GM19239 (cell line): Measurements from ENCODE around the gene TUB.

Experiments
- DNase-seq: peaks from one replicate; pipeline ENCODE4 v3.0.0; 2011; ENCODE audit warnings: low spot score; ENCODE audit not compliant: insufficient read length
- FAIRE-seq: peaks from 2 replicates; lab custom pipeline; 2011; peaks lifted over from hg19 to GRCh38; lab: Jason Lieb, UNC

Gene TUB

GRCh38 chr11:8041576-8041975, 39.4 kb upstream of the TUB start:
- no peak for FAIRE-seq

GRCh38 chr11:8043756-8044155, 37.3 kb upstream of the TUB start:
- DNase-seq (no peak), FAIRE-seq (no peak)

More at GRCh38 chr11:8041576-8041975, 39.4 kb upstream of the TUB start:
- DNase-seq: no peak

- DNase-seq: no peak
- FAIRE-seq: no peak
Measured at GRCh38 chr11:8045839-8046238, 35.2 kb upstream of the TUB start.

GRCh38 chr11:8047382-8047781, 33.6 kb upstream of the TUB start:
- FAIRE-seq (no peak), DNase-seq (no peak)

GRCh38 chr11:8049084-8049483, 31.9 kb upstream of the TUB start:
- no peak for DNase-seq
- FAIRE-seq: no peak

GRCh38 chr11:8055091-8055835, 25.7 kb upstream of the TUB start:
- no peak for FAIRE-seq
- no peak for DNase-seq

GRCh38 chr11:8055836-8056526, 25.0 kb upstream of the TUB start:
- DNase-seq (no peak), FAIRE-seq (no peak)

- FAIRE-seq: no peak
- no peak for DNase-seq
Measured at GRCh38 chr11:8056810-8057463, 24.1 kb upstream of the TUB start.

- DNase-seq: no peak
- FAIRE-seq: no peak
Measured at GRCh38 chr11:8058216-8058615, 22.8 kb upstream of the TUB start.

- FAIRE-seq (no peak), DNase-seq (no peak)
Measured at GRCh38 chr11:8059030-8059429, 22.0 kb upstream of the TUB start.

GRCh38 chr11:8059571-8060011, 21.4 kb upstream of the TUB start:
- DNase-seq (no peak), FAIRE-seq (no peak)

GRCh38 chr11:8060146-8060719, 20.8 kb upstream of the TUB start:
- no peak for DNase-seq

GRCh38 chr11:8060801-8061554, 20.0 kb upstream of the TUB start:
- FAIRE-seq (no peak), DNase-seq (no peak)

More at GRCh38 chr11:8060146-8060719, 20.8 kb upstream of the TUB start:
- FAIRE-seq: no peak

GRCh38 chr11:8061555-8062428, 19.2 kb upstream of the TUB start:
- no peak for FAIRE-seq

GRCh38 chr11:8062781-8063257, 18.2 kb upstream of the TUB start:
- DNase-seq: no peak
- FAIRE-seq: no peak

More at GRCh38 chr11:8061555-8062428, 19.2 kb upstream of the TUB start:
- DNase-seq: no peak

GRCh38 chr11:8063324-8063723, 17.7 kb upstream of the TUB start:
- FAIRE-seq: no peak
- DNase-seq: no peak

GRCh38 chr11:8065031-8065430, 16.0 kb upstream of the TUB start:
- FAIRE-seq (no peak), DNase-seq (no peak)

- FAIRE-seq (no peak), DNase-seq (no peak)
Measured at GRCh38 chr11:8066036-8066910, 14.7 kb upstream of the TUB start.
